Left cardiac atrium (tissue), 4 donors: ENCODE measurements around the gene GIT2. TPM values are rescaled to one million over a fixed set of nuclear protein-coding genes. Genes with fewer than 3 reads are reported as not detected.
"Not testable (repeated sequence)": the region's sequence is repeated elsewhere in the genome, so short reads cannot be mapped to it uniquely, and the experiment has no call there.

Experiments used
- ATAC-seq, 2 donors: fragments of 200-7000 bp; cut with Tn5 transposase; one replicate each; pipeline ENCODE4 v1.9.1; 2020; ENCODE audit warnings: mild to moderate bottlenecking in 2 of 2, moderate library complexity in 2 of 2
- DNase-seq: peaks from one replicate; pipeline ENCODE4 v3.0.0-alpha.2; 2020
- intact Hi-C, 2 donors: fragments of 100-400 bp; cut with DNase I; formaldehyde crosslinking; loops; one replicate each; pipeline versions ENCODE4 v1.14.1 to v1.15.1; 2022 to 2023
- total RNA-seq, 2 donors: library from RNA; stranded (reverse); fragmentation: NEBNext Ultra II Directional; extraction: Animal tissue kit (Norgen Biotek cat#: 25700); gene quantifications; one replicate each; pipeline ENCODE4 v1.2.1, GENCODE V29; 2021
- donor health status: DM: no; HTN: yes; CAD: no.
- donor health status: DM: no; HTN: yes; CAD: no; lungs with severe emphysema.
- donor health status: DM: yes; HTN: yes; CAD: no.
- donor health status: Dilated cardiomyopathy.

Gene GIT2
- total RNA-seq, 2 donors from 2014 or later: 34.5 to 35.3 TPM

DNA sequence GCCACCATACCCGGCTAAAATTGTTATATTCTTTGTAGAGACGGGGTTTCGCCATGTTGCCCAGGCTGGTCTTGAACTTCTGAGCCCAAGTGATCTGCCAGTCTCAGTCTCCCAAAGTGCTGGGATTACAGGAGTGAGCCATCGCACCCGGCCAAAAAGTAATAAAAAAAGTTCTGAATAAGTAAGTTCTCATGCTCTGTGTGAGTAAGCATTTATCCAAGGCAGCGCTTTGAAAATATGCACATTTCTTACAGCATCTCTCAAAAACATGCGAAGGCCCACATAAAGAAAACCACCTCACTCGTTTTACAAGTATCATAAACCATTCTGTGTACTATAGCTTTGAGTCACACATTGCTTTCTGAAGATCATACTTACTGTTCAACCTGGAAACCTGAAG is 8.6 kb downstream of the GIT2 start:
- no peak for ATAC-seq
- intact Hi-C loops: no loop called here
- DNase-seq: no peak

DNA sequence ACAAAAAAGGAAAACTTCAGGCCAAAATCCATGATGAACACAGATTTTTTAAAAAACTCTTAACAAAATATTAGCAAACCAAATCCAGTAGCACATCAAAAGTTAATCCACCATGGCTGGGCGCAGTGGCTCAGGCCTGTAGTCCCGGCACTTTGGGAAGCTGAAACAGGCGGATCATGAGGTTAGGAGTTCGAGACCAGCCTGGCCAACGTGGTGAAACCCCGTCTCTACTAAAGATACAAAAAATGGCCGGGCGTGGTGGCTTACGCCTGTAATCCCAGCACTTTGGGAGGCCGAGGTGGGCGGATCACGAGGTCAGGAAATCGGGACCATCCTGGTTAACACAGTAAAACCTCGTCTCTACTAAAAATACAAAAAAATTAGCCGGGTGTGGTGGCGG is 9.9 kb downstream of the GIT2 start:
- ATAC-seq, intact Hi-C loops, DNase-seq: not testable (repeated sequence)

DNA sequence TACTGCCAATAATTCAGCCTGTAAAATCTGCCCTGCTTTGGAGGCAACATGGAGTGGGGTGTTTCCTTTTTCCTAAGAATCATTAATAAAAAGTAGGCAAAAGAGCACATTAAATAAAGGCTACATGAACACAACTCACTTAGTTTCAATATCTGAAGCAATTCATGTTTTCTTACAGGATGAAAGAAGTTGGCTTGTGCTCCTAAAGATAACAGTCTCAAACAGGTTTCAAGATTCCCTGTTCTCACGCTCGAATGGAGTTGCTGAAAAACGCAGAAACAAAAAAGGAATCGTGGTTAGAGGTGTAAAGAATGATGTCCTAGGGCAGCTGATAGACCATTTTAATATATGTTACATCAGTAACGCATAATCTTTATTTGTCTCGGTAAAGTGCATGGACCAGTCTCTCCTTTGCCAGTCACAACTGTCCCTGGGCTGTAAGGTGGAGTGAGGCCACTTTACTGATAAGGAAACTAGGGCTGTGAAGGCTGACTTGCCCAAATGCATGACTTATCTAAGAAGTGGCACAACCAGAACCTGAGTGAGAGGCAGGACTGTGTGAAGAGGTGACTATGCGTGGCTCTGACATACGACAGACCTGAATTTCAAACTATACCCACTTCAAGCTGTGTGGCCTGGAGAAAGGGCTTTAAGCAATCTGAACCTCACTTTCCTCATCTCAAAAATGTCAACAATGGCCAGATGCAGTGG is 12.6 kb downstream of the GIT2 start:
- DNase-seq (no peak), ATAC-seq (peak in 1 of 2 donors; percentile 22)

DNA sequence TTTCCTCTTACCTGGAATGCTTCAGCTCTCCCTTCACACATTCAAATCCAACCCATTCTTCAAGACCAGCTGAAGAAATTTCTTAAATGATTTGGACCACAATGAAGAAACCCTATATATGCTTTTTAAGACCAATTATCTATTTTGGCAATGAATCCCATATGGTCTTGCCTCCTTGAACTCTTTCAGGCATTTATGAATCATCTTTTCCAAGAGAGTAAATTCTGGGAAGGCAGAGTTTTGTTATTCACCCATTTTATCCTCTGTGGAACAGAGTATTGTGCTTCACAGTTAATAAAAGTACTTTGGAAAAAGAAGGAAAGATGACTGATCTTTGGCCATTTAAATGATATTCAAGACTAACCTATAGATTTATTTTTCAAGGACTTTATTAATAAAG is 14.0 kb downstream of the GIT2 start:
- intact Hi-C loops: no loop called here
- ATAC-seq (peak in 1 of 2 donors; percentile 37), DNase-seq (no peak)

More for the DNA sequence above, 12.6 kb downstream of the GIT2 start:
- intact Hi-C loops: no loop called here

DNA sequence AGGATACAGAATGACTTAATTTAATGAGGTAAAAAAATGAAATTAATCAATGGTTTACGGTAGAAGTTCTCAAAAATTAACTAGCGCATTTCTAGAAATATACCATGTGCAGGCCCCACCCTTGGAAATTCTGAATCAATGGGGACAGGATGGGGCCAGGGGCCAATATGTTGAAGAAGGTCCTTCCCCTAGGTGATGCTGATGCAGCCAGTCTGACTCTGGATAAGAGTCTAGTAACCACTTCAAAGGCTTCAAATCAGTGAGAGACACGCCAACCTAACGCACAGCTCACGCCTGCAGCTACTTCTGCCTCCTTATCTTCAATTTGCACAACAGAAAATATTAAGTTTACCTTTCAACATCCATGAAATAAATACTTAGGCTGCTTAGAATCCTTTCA is 14.9 kb downstream of the GIT2 start:
- no peak for DNase-seq
- intact Hi-C loops: no loop called here
- ATAC-seq: no peak

DNA sequence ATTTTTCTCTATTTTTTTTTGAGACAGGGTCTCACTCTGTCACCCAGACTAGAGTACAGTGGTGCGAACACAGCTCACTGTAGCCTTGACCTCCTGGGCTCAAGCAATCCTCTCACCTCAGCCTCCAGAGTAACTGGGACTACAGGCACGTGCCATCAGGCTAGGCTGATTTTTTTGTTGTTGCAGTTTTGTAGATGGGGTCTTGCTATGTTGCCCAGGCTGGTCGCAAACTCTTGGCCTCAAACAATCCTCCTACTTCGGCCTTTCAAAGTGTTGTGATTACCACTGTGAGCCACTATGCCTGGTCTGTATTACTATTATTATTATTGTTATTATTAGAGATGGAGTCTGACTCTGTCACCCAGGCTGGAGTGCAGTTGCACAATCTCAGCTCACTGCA is 23.3 kb downstream of the GIT2 start:
- intact Hi-C loops: no loop called here
- ATAC-seq: no peak
- no peak for DNase-seq

DNA sequence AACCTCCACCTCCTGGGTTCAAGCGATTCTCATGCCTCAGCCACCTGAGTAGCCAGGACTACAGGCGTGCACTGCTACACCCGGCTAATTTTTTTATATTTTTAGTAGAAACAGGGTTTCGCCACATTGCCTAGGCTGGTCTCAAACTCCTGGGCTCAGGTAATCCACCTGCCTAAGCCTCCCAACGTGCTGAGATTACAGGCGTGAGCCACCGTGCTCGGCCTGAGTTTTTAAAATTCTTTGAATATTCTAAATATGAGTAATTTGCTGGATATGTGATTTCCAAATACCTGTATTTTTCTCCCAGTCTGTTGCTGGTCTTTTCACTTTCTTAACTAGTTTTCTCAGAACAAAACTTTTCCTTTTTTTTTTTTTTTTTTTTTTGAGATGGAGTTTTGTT is 27.4 kb downstream of the GIT2 start:
- intact Hi-C loops: no loop called here
- DNase-seq: no peak
- ATAC-seq: no peak

DNA sequence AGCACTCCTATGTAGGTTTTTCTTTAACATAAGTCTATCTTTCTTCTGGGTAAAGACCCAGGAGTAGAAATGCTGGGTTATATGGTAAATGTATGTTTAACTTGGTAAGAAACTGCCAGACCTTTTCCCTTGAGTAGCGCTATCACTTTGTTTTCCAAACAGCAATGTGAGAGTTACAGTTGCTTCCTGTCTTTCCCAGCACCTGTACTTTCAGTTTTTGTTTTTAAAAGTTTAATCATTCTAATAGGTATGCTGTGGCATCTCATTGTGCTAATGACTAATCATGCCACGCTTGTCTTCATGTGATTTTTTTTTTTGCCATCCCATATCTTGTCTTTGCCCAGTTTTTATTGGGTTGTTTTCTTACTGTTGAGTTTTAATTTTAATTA is 28.1 kb downstream of the GIT2 start:
- DNase-seq: no peak
- intact Hi-C loops: no loop called here
- no peak for ATAC-seq

DNA sequence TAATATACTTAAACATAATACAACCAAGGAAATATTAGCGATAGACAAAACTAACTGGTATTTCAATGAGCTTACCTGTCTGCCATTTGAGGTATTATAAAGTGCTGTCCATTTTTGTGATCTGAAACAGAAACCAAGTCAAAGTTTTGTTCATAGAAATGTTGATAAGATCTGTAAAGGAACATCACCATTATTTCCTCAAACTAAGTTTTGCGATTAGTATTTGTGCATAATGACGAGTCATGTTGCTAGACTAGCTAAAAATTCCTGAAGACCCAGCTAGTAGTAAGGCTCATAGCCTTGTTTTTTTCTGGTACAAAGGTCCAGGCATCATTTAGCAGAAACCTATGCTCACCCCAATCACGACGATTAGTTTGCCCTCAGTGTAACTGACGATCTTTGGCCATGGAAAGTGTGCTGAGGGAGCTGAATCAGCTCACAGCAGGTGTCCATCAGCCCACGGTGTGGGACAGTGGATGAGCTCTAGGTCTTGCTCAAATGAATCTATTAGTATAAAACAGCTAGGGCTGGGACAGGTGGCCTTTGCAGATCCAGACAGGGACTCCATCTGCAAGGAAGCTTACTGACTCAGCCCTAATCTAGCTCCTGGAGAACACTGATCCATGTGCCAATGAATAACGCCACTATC is 28.7 kb downstream of the GIT2 start:
- no peak for DNase-seq
- no peak for ATAC-seq
- intact Hi-C loops: no loop called here

DNA sequence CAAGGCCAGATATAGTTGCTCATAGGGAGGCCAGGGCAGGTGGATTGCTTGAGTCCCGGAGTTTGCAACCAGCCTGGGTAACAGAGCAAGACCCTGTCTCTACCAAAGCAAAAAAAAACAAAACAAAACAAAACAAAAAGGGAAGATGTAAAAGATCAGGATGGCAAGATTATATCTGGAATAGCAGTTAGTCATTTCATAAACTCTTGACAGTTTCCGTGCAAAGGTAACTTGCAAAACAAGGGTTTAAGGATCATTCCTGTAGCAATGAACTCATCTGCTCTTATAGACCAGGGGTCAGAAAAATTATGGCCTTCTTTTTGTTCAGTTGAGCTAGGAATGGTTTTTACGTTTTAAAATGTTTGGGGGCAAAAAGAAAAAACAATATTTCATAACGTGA is 29.6 kb downstream of the GIT2 start:
- intact Hi-C loops: no loop called here
- no peak for DNase-seq
- ATAC-seq: no peak

DNA sequence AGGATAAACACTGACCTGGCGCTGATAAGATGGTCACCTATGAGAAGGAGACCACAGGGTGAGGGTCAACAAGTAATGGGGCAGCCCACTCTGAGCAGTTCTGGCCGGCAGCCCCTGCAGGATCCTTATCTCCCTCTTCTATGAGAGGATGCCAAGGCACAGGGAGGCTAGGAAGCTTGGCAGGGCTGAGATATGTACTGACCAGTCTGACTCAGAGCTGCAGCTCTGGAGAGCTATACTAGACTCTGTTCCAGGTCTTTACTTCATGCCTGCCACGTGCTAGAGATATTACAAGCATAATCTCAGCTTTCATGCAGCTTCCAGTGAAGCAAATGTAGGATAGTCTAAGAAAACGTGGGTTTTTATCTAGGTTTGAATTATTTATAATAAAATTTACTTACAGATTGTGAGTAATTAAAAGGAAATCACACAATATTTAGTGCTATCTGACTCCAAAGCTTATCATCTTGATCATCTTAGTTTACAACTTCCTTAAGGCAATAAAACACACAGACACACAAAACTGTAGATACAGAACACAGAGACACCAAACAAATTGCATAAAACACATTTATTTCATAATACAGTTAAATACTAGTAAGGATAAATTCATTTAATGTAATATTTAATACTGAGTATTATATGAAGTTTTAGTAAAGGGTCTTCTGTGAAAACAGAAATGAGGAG is 32.3 kb downstream of the GIT2 start:
- DNase-seq (peak; percentile 36), ATAC-seq (peak; percentile 75 to 93)
- intact Hi-C loops: no loop called here

DNA sequence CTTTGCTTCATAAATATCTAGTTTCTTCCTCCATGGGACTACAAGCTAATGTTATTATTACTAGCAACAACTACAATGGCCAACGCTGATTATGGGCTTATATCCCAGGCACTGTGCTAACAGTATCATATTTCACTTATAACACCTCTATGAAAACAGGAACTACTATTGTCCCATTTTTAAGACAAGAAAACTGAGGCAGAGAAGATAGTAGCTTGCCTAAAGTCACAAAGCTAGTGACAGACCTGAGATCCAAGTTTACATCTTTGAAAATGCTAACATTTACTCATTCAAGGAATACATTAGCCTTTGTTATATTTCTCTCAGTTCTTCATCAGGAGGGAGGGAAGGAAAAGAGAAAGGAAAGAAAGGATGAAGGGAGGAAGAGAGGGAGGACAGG is 32.8 kb downstream of the GIT2 start:
- no peak for ATAC-seq
- intact Hi-C loops: no loop called here
- no peak for DNase-seq

DNA sequence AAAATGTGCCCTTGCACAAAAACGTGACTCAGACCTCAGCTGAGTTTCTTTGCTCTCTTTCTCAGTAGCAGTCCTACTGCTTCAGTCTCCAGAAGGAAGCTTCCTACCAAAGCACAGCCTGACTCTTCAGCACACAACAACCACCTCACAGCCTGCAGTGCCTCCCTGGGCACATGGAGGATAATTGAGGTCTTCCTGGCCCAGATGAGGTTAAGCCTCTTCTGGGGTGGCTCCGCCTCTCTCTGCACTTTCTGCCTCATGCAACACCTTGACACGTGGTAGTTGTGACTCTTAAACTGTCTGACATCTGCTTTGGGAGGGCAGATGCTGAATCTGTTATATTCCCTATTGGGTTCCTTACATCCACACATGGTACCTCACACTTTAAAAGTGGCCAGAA is 33.8 kb downstream of the GIT2 start:
- no peak for DNase-seq
- peak in 1 of 2 donors; percentile 13 for ATAC-seq
- intact Hi-C loops: no loop called here

DNA sequence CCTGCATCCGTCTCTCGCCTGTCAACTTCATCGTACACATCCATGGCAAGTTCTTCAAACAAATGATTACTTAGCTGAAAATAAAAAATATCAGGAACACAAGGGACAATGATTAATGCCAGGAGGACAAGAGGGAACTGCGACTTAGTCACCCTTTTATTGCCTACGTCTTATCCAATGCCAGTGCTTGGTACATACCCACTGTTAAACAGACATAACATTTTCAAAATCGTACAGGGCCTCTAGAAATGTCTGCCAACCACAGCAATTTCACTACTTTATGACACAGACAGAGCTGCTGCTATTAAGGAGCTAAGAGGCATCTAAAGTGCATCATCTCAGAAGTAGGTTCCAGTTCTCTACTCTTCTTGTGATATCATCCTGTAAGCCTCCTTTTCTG is 34.6 kb downstream of the GIT2 start:
- intact Hi-C loops: no loop called here
- DNase-seq: no peak
- peak in 1 of 2 donors; percentile 39 for ATAC-seq

DNA sequence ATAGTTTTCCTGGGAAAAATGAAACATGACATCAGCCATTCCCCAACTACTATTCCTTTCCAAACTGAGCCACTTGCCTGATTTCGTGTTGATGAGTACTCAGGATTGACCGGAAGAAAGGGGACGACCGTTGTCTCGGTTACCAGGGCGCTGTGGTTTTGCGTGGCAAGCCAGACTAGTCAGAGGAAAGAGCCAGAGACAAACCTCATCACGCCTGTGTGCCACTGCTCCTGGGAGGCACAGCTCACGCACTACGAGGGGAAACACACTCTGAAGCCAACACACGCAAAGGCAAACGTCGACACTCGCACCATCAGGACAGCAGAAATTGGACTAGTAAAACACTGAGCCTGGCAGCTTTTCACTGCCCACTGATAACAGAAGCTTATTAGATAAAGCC is 35.0 kb downstream of the GIT2 start:
- intact Hi-C loops: no loop called here
- ATAC-seq: peak; percentile 60 to 65
- DNase-seq: peak; percentile 36

DNA sequence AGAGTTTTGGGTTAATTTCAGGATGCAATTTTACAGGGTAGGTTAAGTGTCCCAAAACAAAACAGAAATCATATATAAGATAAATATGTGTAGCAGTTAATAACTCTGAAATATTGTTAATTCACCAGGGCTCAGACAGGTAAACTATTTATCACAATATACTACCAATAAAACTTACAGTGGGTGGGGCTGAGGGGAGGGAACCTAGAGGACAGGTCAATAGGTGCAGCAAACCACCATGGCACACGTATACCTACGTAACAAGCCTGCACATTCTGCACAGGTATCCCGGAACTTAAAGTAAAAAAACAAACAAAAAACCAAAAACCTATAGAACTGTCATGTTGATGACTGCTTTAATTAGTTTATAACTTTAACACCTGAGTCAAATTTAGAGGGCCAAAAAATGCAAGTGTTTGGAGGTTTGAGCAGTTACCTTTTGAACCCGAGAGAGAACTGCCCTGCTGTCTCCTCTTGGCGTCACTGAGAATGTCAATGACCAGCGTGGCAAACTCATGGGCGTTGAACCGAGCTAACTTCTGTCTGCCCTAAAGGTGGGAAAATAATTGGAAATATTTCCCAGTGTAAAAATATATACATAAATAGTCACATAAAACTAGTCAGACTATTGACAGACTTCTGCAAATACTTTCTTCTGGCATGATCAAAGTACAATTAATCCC is 36.6 kb downstream of the GIT2 start:
- DNase-seq (no peak), ATAC-seq (no peak)
- intact Hi-C loops: no loop called here

DNA sequence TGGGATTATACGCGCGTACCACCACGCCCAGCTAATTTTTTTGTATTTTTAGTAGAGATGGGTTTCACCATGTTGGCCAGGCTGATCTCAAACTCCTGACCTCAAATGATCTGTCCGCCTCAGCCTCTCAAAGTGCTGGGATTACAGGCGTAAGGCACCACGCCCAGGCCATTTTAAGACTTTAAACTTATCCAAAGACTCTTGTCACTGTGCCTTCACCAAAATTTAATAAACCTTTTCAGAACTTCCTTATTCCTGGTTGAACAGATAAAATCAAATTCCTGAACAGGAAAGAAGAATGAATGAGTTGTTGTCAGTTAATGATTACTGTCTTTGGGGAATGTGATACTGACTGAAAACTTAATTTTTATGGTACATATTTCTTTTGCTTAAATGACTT is 37.8 kb downstream of the GIT2 start:
- ATAC-seq (no peak), DNase-seq (no peak)
- intact Hi-C loops: no loop called here

DNA sequence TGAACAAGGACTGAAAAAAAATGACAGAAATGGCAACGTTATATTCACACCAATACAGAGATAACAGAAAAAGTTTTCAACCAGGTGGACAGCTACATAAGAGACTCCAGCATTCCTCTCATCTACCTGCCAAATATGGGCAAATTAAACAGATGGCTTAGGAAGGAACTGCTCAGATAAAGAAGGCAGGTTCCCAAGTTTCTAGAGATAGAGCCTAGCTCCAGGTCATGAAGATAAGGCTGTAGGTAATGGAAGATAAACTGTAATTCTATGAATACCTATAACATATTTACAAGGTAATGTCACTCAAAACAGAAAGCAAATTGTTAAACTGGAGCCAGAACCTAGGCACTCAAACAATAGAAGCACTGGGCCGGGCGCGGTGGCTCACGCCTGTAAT is 42.5 kb downstream of the GIT2 start:
- DNase-seq (no peak), ATAC-seq (no peak)
- intact Hi-C loops: no loop called here

DNA sequence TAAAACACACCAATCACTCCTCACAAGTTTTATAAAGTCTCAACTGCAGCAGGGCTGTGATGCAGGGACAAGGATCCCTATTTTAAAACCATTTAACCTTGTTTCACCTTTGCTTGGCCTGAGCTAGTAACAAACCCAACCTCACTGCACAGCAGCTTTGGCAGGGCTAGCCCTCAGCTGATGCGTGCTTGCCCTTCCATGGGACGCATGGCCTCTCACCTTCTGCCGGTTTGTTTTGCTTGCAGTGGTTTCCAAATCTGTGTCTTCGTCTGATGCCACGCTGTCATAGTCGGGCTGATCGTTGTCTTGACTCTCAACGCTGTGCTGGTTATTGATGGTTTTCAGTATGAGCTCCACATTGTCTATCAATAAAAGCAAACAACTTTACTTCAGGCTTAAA is 43.3 kb downstream of the GIT2 start:
- no peak for DNase-seq

More for the DNA sequence above, 43.3 kb downstream of the GIT2 start:
- peak in 1 of 2 donors; percentile 12 for ATAC-seq
- intact Hi-C loops: no loop called here
